ENCODE data around the gene AKAP1.

DNA sequence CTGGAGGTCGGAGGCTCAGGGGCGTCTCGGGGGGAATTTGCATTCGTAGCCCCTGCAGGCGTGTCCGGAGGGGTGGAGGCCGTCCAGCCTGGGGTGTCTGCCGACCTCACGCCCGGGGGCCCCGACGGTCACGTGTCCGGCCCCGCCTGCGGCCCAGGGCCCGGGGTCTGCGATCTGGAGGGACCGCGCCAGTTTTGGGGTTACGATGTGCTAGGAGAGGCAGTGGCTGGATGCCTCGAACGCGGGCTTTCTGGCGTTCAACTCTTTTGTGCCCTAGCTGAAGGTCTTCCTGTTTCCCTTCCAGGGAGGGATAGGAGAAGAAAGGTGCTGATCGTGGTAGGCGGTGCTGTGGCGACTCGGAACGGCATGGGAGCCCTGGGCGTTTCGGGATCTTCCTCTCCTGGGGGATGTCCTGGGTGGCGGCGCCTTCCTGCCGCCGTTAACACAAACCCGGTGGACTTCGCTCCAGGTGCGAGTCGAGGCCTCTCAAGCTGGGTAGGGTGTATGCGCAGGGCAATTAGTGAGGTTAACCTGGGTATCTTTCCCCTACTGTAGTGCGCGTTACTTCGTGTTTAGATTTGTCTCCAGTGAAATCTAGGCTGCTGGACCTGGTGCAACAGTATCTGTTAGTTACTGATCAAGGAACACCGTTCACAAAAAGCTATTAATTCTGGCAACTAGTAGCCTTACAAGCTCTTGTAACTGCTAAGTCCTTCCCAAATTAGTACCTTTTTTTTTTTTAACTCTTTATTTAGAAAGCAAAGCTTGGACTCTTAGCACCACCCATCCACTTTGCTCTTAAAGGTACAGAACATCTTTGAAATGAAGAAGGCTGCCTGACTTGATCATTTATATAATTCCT lies 1.3 kb downstream of the AKAP1 start:
- TF ChIP-seq CTCF (IDR thresholded peaks at IDR 0.05; ENCODE audit: low read depth, low read length, missing input control) (no peak), FOXA2 (IDR thresholded peaks at IDR 0.05) (no peak), ATF3 (IDR thresholded peaks at IDR 0.05) (no peak), RXRA (IDR thresholded peaks at IDR 0.05) (peak; percentile 41 to 67), YY1 (IDR thresholded peaks at IDR 0.05) (peak; percentile 26)
